Heart left ventricle (tissue), 16 donors: ENCODE measurements around the gene ADAMTS12. TPM values are rescaled to one million over a fixed set of nuclear protein-coding genes. Genes with fewer than 3 reads are reported as not detected.
A peak's percentile ranks its signal among the peaks of the same experiment; 100 is the strongest.

ENCODE experiments used
- ATAC-seq, 4 donors: fragments of 200-7000 bp; cut with Tn5 transposase; one replicate each; pipeline ENCODE4 v1.9.1; 2020 to 2022; ENCODE audit warnings: moderate library complexity in 4 of 4, mild to moderate bottlenecking in 3 of 4, moderate number of reproducible peaks in 1 of 4
- DNase-seq, 5 donors: peaks; one replicate each; pipeline ENCODE4 v3.0.0-alpha.2; 2020
- H3K27ac ChIP-seq, 12 donors: fragments of 200-600 bp; sonication (generic) in 4 of 12; one replicate each; pipeline versions ENCODE4 v1.5.0 to v1.8.0; 2016 to 2022; ENCODE audit warnings: mild to moderate bottlenecking in 2 of 12
- H3K27me3 ChIP-seq, 9 donors: fragments of 200-600 bp; sonication (generic) in 2 of 9; one replicate each; pipeline versions ENCODE4 v1.5.1 to v1.8.0; 2016 to 2022; ENCODE audit warnings: mild to moderate bottlenecking in 3 of 9
- H3K36me3 ChIP-seq, 9 donors: fragments of 200-600 bp; sonication (generic) in 2 of 9; one replicate each; pipeline versions ENCODE4 v1.5.0 to v1.8.0; 2018 to 2022; ENCODE audit warnings: mild to moderate bottlenecking in 2 of 9
- H3K4me1 ChIP-seq, 12 donors: fragments of 200-600 bp; sonication (generic) in 4 of 12; one replicate each; pipeline versions ENCODE4 v1.5.0 to v1.8.0; 2016 to 2022; ENCODE audit warnings: mild to moderate bottlenecking in 3 of 12
- H3K4me3 ChIP-seq, 12 donors: fragments of 200-600 bp; sonication (generic) in 4 of 12; one replicate each; pipeline versions ENCODE4 v1.5.0 to v1.8.0; 2017 to 2022; ENCODE audit warnings: mild to moderate bottlenecking in 9 of 12, moderate library complexity in 4 of 12
- H3K9me3 ChIP-seq, 12 donors: fragments of 200-600 bp; sonication (generic) in 4 of 12; one replicate each; pipeline versions ENCODE4 v1.5.0 to v1.8.0; 2016 to 2022; ENCODE audit warnings: mild to moderate bottlenecking in 1 of 12
- CTCF ChIP-seq, 12 donors: fragments of 200-600 bp; sonication (generic) in 4 of 12; IDR thresholded peaks; one replicate each; pipeline versions ENCODE4 v1.5.0 to v1.8.0; 2018 to 2022; ENCODE audit warnings: antibody characterized with exemption in 12 of 12, mild to moderate bottlenecking in 5 of 12
- POLR2A ChIP-seq, 2 donors: fragments of 450-650 bp; IDR thresholded peaks; one replicate each; pipeline ENCODE4 v1.6.1; 2017; ENCODE audit warnings: antibody characterized with exemption in 2 of 2, mild to moderate bottlenecking in 2 of 2, moderate library complexity in 2 of 2
- WGBS, 4 donors: extraction: QIAGEN DNeasy Blood & Tissue Kit in 2 of 4; methylation state at CpG; one replicate each; pipeline versions ENCODE4 v1.1.5 to v1.1.7; 2013 to 2018; 5-methylcytosine and 5-hydroxymethylcytosine counted together
- intact Hi-C, 10 donors: fragments of 100-400 bp; cut with DNase I; formaldehyde crosslinking; loops; one replicate each; pipeline versions ENCODE4 v1.11.1 to v1.14.2; 2022
- polyA plus RNA-seq, 2 donors: library from polyadenylated mRNA; stranded (reverse); fragments of 200-250 nt; gene quantifications; one replicate each; pipeline ENCODE4 v1.2.3, GENCODE V29; 2013
- total RNA-seq, 9 donors: library from RNA; depleted of rRNA in 2 of 9; stranded (reverse); fragments of >200 nt in 2 of 9; fragmentation: NEBNext Ultra II Directional in 3 of 9; extraction: Animal tissue kit (Norgen Biotek cat#: 25700) in 3 of 9; gene quantifications; one replicate each; pipeline versions ENCODE4 v1.1.0 to v1.2.4, GENCODE V29; 2016 to 2023
- donor health status: ischemic (EF 13 %, LVEDD 7.1; RV severe dilation, severe dysfunction).
- donor health status: healthy with polysubstance abuse.
- donor health status: DM: no; HTN: yes; CAD: no.
- donor health status: DM: no; HTN: no; CAD: no.
- donor health status: ischemic (EF 25% LVEDD 6.9; RV normal size, moderate dysfunction).
- donor health status: ischemic (EF 25% LVEDD 5.7; RV mildly dilated, moderate dysfunction).
- donor health status: healthy.
- donor health status: DM: yes; HTN: yes; CAD: no.
- donor health status: ischemic (EF 35%, LVEDD 5.7; RV mildly dilated, moderate dysfunction).
- donor health status: nonischemic (EF 11% LVEDD 7.7; RV severe dilation, severe dysfunction).
- donor health status: DM: yes; HTN: yes; CAD: no.
- donor health status: PGD.
- donor health status: ischemic (EF 29% LVEDD 5.4; RV normal size, mild dysfunction).
- donor health status: nonischemic (EF 23%, LVEDD 6.1; RV moderate dilation, normal function).

ADAMTS12 gene
- total and polyA plus RNA-seq, 11 donors = 0.72 to 4.7 (median 1.7) TPM

GRCh38 chr5:33936381-33937016, 44.7 kb upstream of the ADAMTS12 start, which contains the start of gene RXFP3:
RXFP3 (plus strand) TSS chr5:33936386; CDS start chr5:33936741, 355 bp downstream.
- H3K9me3 ChIP-seq = no peaks in the 10 kb centered on the region
- H3K27me3 ChIP-seq = peaks cover 19 to 64% (median 44%) of the 10 kb centered on the region in 9 donors
- ATAC-seq (peak in 3 of 4 donors; percentile 42 to 60 (median 56)), DNase-seq (peak in 2 of 5 donors; percentile 30 to 62)
- no peaks in the 10 kb centered on the region for H3K36me3 ChIP-seq
- intact Hi-C loops = loop anchor here in 5 of 10 donors (10.0 kb wide), 2 partner anchors 462 to 502 kb away; no protein-coding TSS in a partner anchor
- peaks cover 0 to 24% (median 8%) of the 10 kb centered on the region in 12 donors for H3K4me1 ChIP-seq
- peak in 1 of 12 donors; percentile 4 for TF ChIP-seq CTCF (IDR thresholded peaks at IDR 0.05)
- no peak for TF ChIP-seq POLR2A (IDR thresholded peaks at IDR 0.05)
- H3K27ac ChIP-seq = no peak within 1 kb of the TSS
- peak within 1 kb of the TSS; percentile 6 to 55 (median 38) for H3K4me3 ChIP-seq
- 3 to 5% (median 5%) methylated on average over 16 to 45 of the region's 45 CpGs for WGBS, 4 donors

GRCh38 chr5:33936004-33936380, 44.2 kb upstream of the ADAMTS12 start:
- TF ChIP-seq CTCF (IDR thresholded peaks at IDR 0.05) = peak in 9 of 12 donors; percentile 5 to 43 (median 25)
- no peak for TF ChIP-seq POLR2A (IDR thresholded peaks at IDR 0.05)
- 0 to 1% (median 1%) methylated on average over 30 of the region's 30 CpGs for WGBS, 4 donors
- DNase-seq (peak; percentile 53 to 82 (median 62)), ATAC-seq (peak in 3 of 4 donors; percentile 85 to 97 (median 94))
- H3K9me3 ChIP-seq = no peaks in the 10 kb centered on the region
- intact Hi-C loops = loop anchor here in 5 of 10 donors (10.0 kb wide), 2 partner anchors 461 to 501 kb away; no protein-coding TSS in a partner anchor
- no peak overlapping the region for H3K27ac ChIP-seq
- peaks cover 0 to 24% (median 8%) of the 10 kb centered on the region in 12 donors for H3K4me1 ChIP-seq
- peak overlapping the region; percentile 6 to 55 (median 38) for H3K4me3 ChIP-seq
- no peaks in the 10 kb centered on the region for H3K36me3 ChIP-seq
- H3K27me3 ChIP-seq = peaks cover 19 to 59% (median 39%) of the 10 kb centered on the region in 9 donors

DNA sequence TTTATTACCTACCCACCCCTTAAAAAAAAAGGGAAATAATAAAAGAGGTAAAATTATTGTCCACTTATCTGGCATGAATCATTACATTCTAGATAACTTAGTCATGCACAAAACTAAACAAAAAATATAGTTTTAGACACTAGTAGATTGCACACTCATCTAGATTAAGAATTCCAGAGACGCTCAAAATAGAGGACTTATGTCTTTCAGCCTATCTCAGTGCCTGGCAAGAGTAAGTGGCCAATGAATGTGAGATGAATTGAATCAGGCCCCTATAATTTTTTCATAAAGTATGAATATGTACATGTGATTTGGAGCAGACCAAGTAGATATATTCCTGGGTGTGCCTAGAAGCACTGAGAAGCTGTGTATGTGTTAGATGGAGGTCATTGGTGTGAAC, 42.4 kb upstream of the ADAMTS12 start:
- Histone ChIP-seq H3K36me3 (no peaks in the 10 kb centered on the region), H3K4me3 (no peak overlapping the region), H3K4me1 (peaks cover 0 to 24% (median 8%) of the 10 kb centered on the region in 12 donors), H3K27me3 (peaks cover 19 to 42% (median 29%) of the 10 kb centered on the region in 9 donors), H3K27ac (no peak overlapping the region), H3K9me3 (no peaks in the 10 kb centered on the region)
- TF ChIP-seq CTCF (IDR thresholded peaks at IDR 0.05) (no peak), POLR2A (IDR thresholded peaks at IDR 0.05) (no peak)
- WGBS, 4 donors = 80 to 91% (median 88%) methylated on average over 1 of the region's 1 CpG
- ATAC-seq (no peak), DNase-seq (no peak)
- intact Hi-C loops = loop anchor here (2.0 to 10.0 kb wide), 5 partner anchors 459 to 499 kb away; no protein-coding TSS in a partner anchor

DNA sequence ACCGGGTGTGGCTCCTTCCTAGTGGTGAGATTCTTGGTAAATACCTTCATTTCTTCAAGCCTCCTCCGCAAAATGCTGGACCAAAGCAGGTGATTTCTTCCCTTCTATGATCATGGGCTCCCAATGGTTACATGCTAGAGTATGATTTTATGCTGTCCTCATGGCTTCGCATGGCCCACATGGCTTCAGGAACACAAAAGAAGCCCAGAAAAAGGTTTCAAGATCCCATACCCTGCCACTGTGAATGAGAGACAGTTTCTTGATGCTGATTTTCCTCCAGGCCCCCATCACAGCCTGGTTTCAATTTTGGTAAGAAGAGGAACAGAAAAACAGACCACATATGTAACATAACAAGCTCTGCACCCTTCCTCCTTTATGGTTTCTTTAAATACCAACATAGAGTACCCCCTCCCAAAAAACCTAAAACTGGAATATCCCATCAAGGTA, 42.0 kb upstream of the ADAMTS12 start:
- Histone ChIP-seq H3K27me3 (peaks cover 19 to 38% (median 25%) of the 10 kb centered on the region in 9 donors), H3K36me3 (no peaks in the 10 kb centered on the region), H3K9me3 (no peaks in the 10 kb centered on the region), H3K27ac (no peak overlapping the region), H3K4me3 (no peak overlapping the region), H3K4me1 (peaks cover 0 to 24% (median 8%) of the 10 kb centered on the region in 12 donors)
- TF ChIP-seq CTCF (IDR thresholded peaks at IDR 0.05) (no peak), POLR2A (IDR thresholded peaks at IDR 0.05) (no peak)
- ATAC-seq (no peak), DNase-seq (no peak)
- 83 to 89% (median 87%) methylated on average over 3 of the region's 3 CpGs for WGBS, 4 donors
- intact Hi-C loops = loop anchor here (2.0 to 10.0 kb wide), 5 partner anchors 459 to 499 kb away; no protein-coding TSS in a partner anchor
